Measurements from ENCODE around the gene LAMC1.

- TF ChIP-seq CTCF (tag by site-specific recombination; IDR thresholded peaks at IDR 0.05): no peak
- TF ChIP-seq ZBTB6 (tag by site-specific recombination; IDR thresholded peaks at IDR 0.05): no peak
- TF ChIP-seq ZNF621 (tag by site-specific recombination; IDR thresholded peaks at IDR 0.05): no peak
- no peak for TF ChIP-seq ZNF292 (tag by site-specific recombination; IDR thresholded peaks at IDR 0.05; ENCODE audit: borderline replicate concordance, low read depth)
- TF ChIP-seq ZBTB17 (tag by site-specific recombination; IDR thresholded peaks at IDR 0.05): no peak
- TF ChIP-seq ZNF837 (tag by site-specific recombination; IDR thresholded peaks at IDR 0.05): no peak
- no peak for TF ChIP-seq ZNF560 (tag by site-specific recombination; IDR thresholded peaks at IDR 0.05; ENCODE audit: borderline replicate concordance)
- no peak for TF ChIP-seq YY1 (tag by site-specific recombination; IDR thresholded peaks at IDR 0.05)
- TF ChIP-seq ZNF133 (tag by site-specific recombination; IDR thresholded peaks at IDR 0.05): no peak
- no peak for TF ChIP-seq REST (tag by site-specific recombination; IDR thresholded peaks at IDR 0.05)
- TF ChIP-seq KLF16 (tag by site-specific recombination; IDR thresholded peaks at IDR 0.05): no peak
- TF ChIP-seq ZFP3 (tag by site-specific recombination; IDR thresholded peaks at IDR 0.05; ENCODE audit: low read depth): no peak
These were observed 143.2 kb downstream of the LAMC1 start for GRCh38 chr1:183166454-183166853.

Measured in HEK293 (cell line).